Astrocyte (in vitro differentiated cells and primary cell): ENCODE results near the gene HYI. TPM values are rescaled to one million over a fixed set of nuclear protein-coding genes. Genes with fewer than 3 reads are reported as not detected.

ENCODE experiments used
- DNase-seq: peaks from one replicate; pipeline ENCODE4 v3.0.0-alpha.2; 2010; ENCODE audit warnings: low read depth
- FAIRE-seq: peaks from 2 replicates; lab custom pipeline; 2011; peaks lifted over from hg19 to GRCh38; lab: Jason Lieb, UNC
- H2AFZ ChIP-seq: 2 replicates; pipeline ENCODE4 v1.6.0; 2012; ENCODE audit warnings: low read depth, low read length, inconsistent platforms
- H3K27ac ChIP-seq: 2 replicates; pipeline ENCODE4 v1.5.1; 2011; ENCODE audit warnings: low read depth, low read length, inconsistent platforms
- H3K27me3 ChIP-seq: 2 replicates; pipeline ENCODE4 v1.6.0; 2011; ENCODE audit warnings: low read length, inconsistent platforms; ENCODE audit not compliant: insufficient read depth
- H3K36me3 ChIP-seq: 2 replicates; pipeline ENCODE4 v1.5.1; 2011; ENCODE audit warnings: low read length, inconsistent platforms; ENCODE audit not compliant: insufficient read depth
- H3K4me1 ChIP-seq: 2 replicates; pipeline ENCODE4 v1.5.1; 2011; ENCODE audit warnings: low read length, inconsistent platforms; ENCODE audit not compliant: insufficient read depth
- H3K4me2 ChIP-seq: 2 replicates; pipeline ENCODE4 v1.6.0; 2012; ENCODE audit warnings: low read length, inconsistent platforms
- H3K4me3 ChIP-seq: 2 replicates; pipeline ENCODE4 v1.5.1; 2011; ENCODE audit warnings: low read depth, mild to moderate bottlenecking, low read length, inconsistent platforms; ENCODE audit not compliant: insufficient read depth
- H3K79me2 ChIP-seq: 2 replicates; pipeline ENCODE4 v1.6.0; 2012; ENCODE audit warnings: mild to moderate bottlenecking, low read length, inconsistent platforms; ENCODE audit not compliant: insufficient read depth
- H3K9ac ChIP-seq: 2 replicates; pipeline ENCODE4 v1.6.0; 2012; ENCODE audit warnings: mild to moderate bottlenecking, low read length, inconsistent platforms
- H3K9me3 ChIP-seq: 2 replicates; pipeline ENCODE4 v1.5.1; 2012; ENCODE audit warnings: low read depth, mild to moderate bottlenecking, low read length, inconsistent platforms; ENCODE audit not compliant: insufficient read depth
- H4K20me1 ChIP-seq: 2 replicates; pipeline ENCODE4 v1.6.0; 2012; ENCODE audit warnings: low read length, inconsistent platforms; ENCODE audit not compliant: insufficient read depth
- H3K27ac Mint-ChIP-seq: one replicate; pipeline ENCODE4 v1.8.0; 2021; ENCODE audit warnings: mild to moderate bottlenecking, mixed read lengths; ENCODE audit not compliant: unreplicated experiment
- H3K27me3 Mint-ChIP-seq: one replicate; pipeline ENCODE4 v1.8.0; 2021; ENCODE audit warnings: low read depth, mixed read lengths; ENCODE audit not compliant: unreplicated experiment
- H3K36me3 Mint-ChIP-seq: one replicate; pipeline ENCODE4 v1.8.0; 2021; ENCODE audit warnings: low read depth, mixed read lengths; ENCODE audit not compliant: unreplicated experiment
- H3K4me1 Mint-ChIP-seq: one replicate; pipeline ENCODE4 v1.8.0; 2021; ENCODE audit warnings: low read depth, mixed read lengths; ENCODE audit not compliant: unreplicated experiment
- H3K4me3 Mint-ChIP-seq: one replicate; pipeline ENCODE4 v1.8.0; 2021; ENCODE audit warnings: mild to moderate bottlenecking, moderate library complexity, mixed read lengths; ENCODE audit not compliant: unreplicated experiment
- H3K9me3 Mint-ChIP-seq: one replicate; pipeline ENCODE4 v1.8.0; 2021; ENCODE audit warnings: mild to moderate bottlenecking, mixed read lengths; ENCODE audit not compliant: unreplicated experiment
- CTCF ChIP-seq: IDR thresholded peaks from 2 replicates; pipeline ENCODE4 v1.5.1; 2011; ENCODE audit warnings: low read depth, mild to moderate bottlenecking, inconsistent platforms, low read length, moderate library complexity; ENCODE audit not compliant: insufficient read depth
- EZH2 ChIP-seq: IDR thresholded peaks from 2 replicates; pipeline ENCODE4 v1.6.1; 2012; ENCODE audit warnings: mild to moderate bottlenecking, low read length, inconsistent platforms; ENCODE audit not compliant: insufficient read depth
- total RNA-seq: library from RNA; stranded (reverse); gene quantifications from 2 replicates; pipeline ENCODE4 v1.2.1, GENCODE V29; 2021

Gene HYI
- total RNA-seq, 1 donor from 2014 or later, result 31.0 TPM

- TF ChIP-seq EZH2 (no peak), CTCF (no peak)
- Mint-ChIP-seq H3K9me3 (no peaks in the 10 kb centered on the region), H3K36me3 (no peaks in the 10 kb centered on the region), H3K4me1 (peaks cover 38% of the 10 kb centered on the region), H3K27ac (peak overlapping the region; percentile 99), H3K27me3 (no peaks in the 10 kb centered on the region), H3K4me3 (no peak overlapping the region)
- Histone ChIP-seq H3K4me3 (peak overlapping the region; percentile 7), H3K36me3 (no peaks in the 10 kb centered on the region), H3K9ac (peak overlapping the region; percentile 82), H3K4me2 (peak overlapping the region; percentile 67), H2AFZ (peak overlapping the region; percentile 46), H4K20me1 (no peaks in the 10 kb centered on the region), H3K27me3 (no peaks in the 10 kb centered on the region), H3K4me1 (peaks cover 38% of the 10 kb centered on the region), H3K79me2 (no peaks in the 10 kb centered on the region), H3K9me3 (no peaks in the 10 kb centered on the region), H3K27ac (peak overlapping the region; percentile 99)
- no peak for DNase-seq
- FAIRE-seq, result no peak
These were observed 18.3 kb upstream of the HYI start for GRCh38 chr1:43472087-43472462.

GRCh38 chr1:43469932-43470331 lies 16.2 kb upstream of the HYI start:
- TF ChIP-seq EZH2 (no peak), CTCF (no peak)
- Histone ChIP-seq H3K9ac (no peak overlapping the region), H3K79me2 (no peaks in the 10 kb centered on the region), H3K36me3 (no peaks in the 10 kb centered on the region), H3K27me3 (no peaks in the 10 kb centered on the region), H2AFZ (no peak overlapping the region), H3K4me3 (no peak overlapping the region), H3K9me3 (no peaks in the 10 kb centered on the region), H4K20me1 (no peaks in the 10 kb centered on the region), H3K4me2 (no peak overlapping the region), H3K4me1 (peaks cover 35% of the 10 kb centered on the region), H3K27ac (no peak overlapping the region)
- Mint-ChIP-seq H3K36me3 (no peaks in the 10 kb centered on the region), H3K27ac (no peak overlapping the region), H3K4me1 (peaks cover 41% of the 10 kb centered on the region), H3K4me3 (no peak overlapping the region), H3K9me3 (no peaks in the 10 kb centered on the region), H3K27me3 (no peaks in the 10 kb centered on the region)
- FAIRE-seq, result no peak
- no peak for DNase-seq

- Histone ChIP-seq H2AFZ (no peak overlapping the region), H3K27me3 (no peaks in the 10 kb centered on the region)
These were observed 14.7 kb upstream of the HYI start for GRCh38 chr1:43468414-43468813.

More at GRCh38 chr1:43468414-43468813, 14.7 kb upstream of the HYI start:
- no peak for TF ChIP-seq EZH2
- TF ChIP-seq CTCF, result no peak
- Histone ChIP-seq H4K20me1 (no peaks in the 10 kb centered on the region), H3K9ac (no peak overlapping the region), H3K9me3 (no peaks in the 10 kb centered on the region), H3K79me2 (no peaks in the 10 kb centered on the region), H3K36me3 (no peaks in the 10 kb centered on the region), H3K4me2 (no peak overlapping the region), H3K4me1 (peaks cover 27% of the 10 kb centered on the region), H3K27ac (no peak overlapping the region), H3K4me3 (no peak overlapping the region)
- no peaks in the 10 kb centered on the region for H3K27me3 Mint-ChIP-seq
- H3K4me1 Mint-ChIP-seq, result peaks cover 33% of the 10 kb centered on the region
- DNase-seq, result no peak
- no peaks in the 10 kb centered on the region for H3K9me3 Mint-ChIP-seq
- H3K36me3 Mint-ChIP-seq, result no peaks in the 10 kb centered on the region
- no peak overlapping the region for H3K4me3 Mint-ChIP-seq
- H3K27ac Mint-ChIP-seq, result no peak overlapping the region
- FAIRE-seq, result no peak
